Loucy (cell line): Measurements from ENCODE around the gene SDK2.

Experiments
- H2AFZ ChIP-seq: fragments of 200-600 bp; sonication (generic); 2 replicates; pipeline ENCODE4 v1.6.0; 2016; ENCODE audit warnings: antibody characterized with exemption, mild to moderate bottlenecking, low read length, moderate library complexity
- H3F3A ChIP-seq: fragments of 200-600 bp; 2 replicates; pipeline ENCODE4 v1.6.0; 2016; ENCODE audit warnings: antibody characterized with exemption, low read depth, mild to moderate bottlenecking
- H3K27me3 ChIP-seq: fragments of 200-600 bp; sonication (generic); 2 replicates; pipeline ENCODE4 v1.6.1; 2014; ENCODE audit warnings: low read length, mild to moderate bottlenecking; ENCODE audit not compliant: insufficient read depth, poor library complexity, severe bottlenecking
- H3K36me3 ChIP-seq: fragments of 200-600 bp; sonication (generic); 2 replicates; pipeline ENCODE4 v1.6.1; 2016; ENCODE audit warnings: low read length; ENCODE audit not compliant: insufficient read depth
- H3K4me1 ChIP-seq: fragments of 200-600 bp; sonication (generic); 2 replicates; pipeline ENCODE4 v1.5.1; 2014; ENCODE audit warnings: low read length, mild to moderate bottlenecking; ENCODE audit not compliant: insufficient read depth, poor library complexity, severe bottlenecking
- H3K4me2 ChIP-seq: fragments of 200-600 bp; sonication (generic); 2 replicates; pipeline ENCODE4 v1.6.0; 2014; ENCODE audit warnings: antibody characterized with exemption, low read length, low read depth, mild to moderate bottlenecking; ENCODE audit not compliant: poor library complexity, severe bottlenecking
- H3K4me3 ChIP-seq: fragments of 200-600 bp; sonication (generic); 2 replicates; pipeline ENCODE4 v1.5.1; 2014; ENCODE audit warnings: low read length, mild to moderate bottlenecking, mixed read lengths; ENCODE audit not compliant: poor library complexity, severe bottlenecking
- H3K79me2 ChIP-seq: fragments of 200-600 bp; sonication (generic); 2 replicates; pipeline ENCODE4 v1.6.1; 2014; ENCODE audit warnings: low read length; ENCODE audit not compliant: insufficient read depth
- H3K9ac ChIP-seq: fragments of 200-600 bp; sonication (generic); 2 replicates; pipeline ENCODE4 v1.6.0; 2014; ENCODE audit warnings: mild to moderate bottlenecking, low read depth, low read length, moderate library complexity; ENCODE audit not compliant: poor library complexity, severe bottlenecking
- H3K9me2 ChIP-seq: fragments of 200-600 bp; sonication (generic); replicated peaks from 2 replicates; pipeline ENCODE4 v1.6.1; 2016; ENCODE audit warnings: low read depth, low read length, mixed read lengths
- H3K9me3 ChIP-seq: fragments of 200-600 bp; sonication (generic); 2 replicates; pipeline ENCODE4 v1.6.1; 2014; ENCODE audit warnings: mild to moderate bottlenecking, antibody characterized with exemption, low read length, low read depth; ENCODE audit not compliant: insufficient read depth
- H4K20me1 ChIP-seq: fragments of 200-600 bp; sonication (generic); 2 replicates; pipeline ENCODE4 v1.6.0; 2014; ENCODE audit warnings: antibody characterized with exemption, low read length, mild to moderate bottlenecking; ENCODE audit not compliant: insufficient read depth, poor library complexity, severe bottlenecking
- CTCF ChIP-seq: fragments of 200-600 bp; sonication (generic); conservative IDR thresholded peaks from 2 replicates; pipeline ENCODE4 v1.5.1; 2014; ENCODE audit warnings: mild to moderate bottlenecking, antibody characterized with exemption, low read length
- EZH2phosphoT487 ChIP-seq: fragments of 200-600 bp; IDR thresholded peaks from 2 replicates; pipeline ENCODE4 v1.6.1; 2018; ENCODE audit warnings: antibody characterized with exemption, mild to moderate bottlenecking, moderate library complexity, borderline replicate concordance

The SDK2 gene

GRCh38 chr17:73625991-73626673 lies 18.1 kb downstream of the SDK2 start:
- Histone ChIP-seq H2AFZ (no peak overlapping the region), H3K36me3 (no peaks in the 10 kb centered on the region; the same call in 1 of the 2 replicates), H3K9ac (no peak overlapping the region), H3K9me2 (no peaks in the 10 kb centered on the region), H3K79me2 (peaks cover 86% of the 10 kb centered on the region; the same call in 1 of the 2 replicates), H4K20me1 (peaks cover 6% of the 10 kb centered on the region), H3K4me1 (peaks cover 23% of the 10 kb centered on the region), H3F3A (no peaks in the 10 kb centered on the region), H3K9me3 (no peaks in the 10 kb centered on the region), H3K27me3 (no peaks in the 10 kb centered on the region), H3K4me2 (no peak overlapping the region), H3K4me3 (no peak overlapping the region)
- TF ChIP-seq CTCF (no peak), EZH2phosphoT487 (no peak)

GRCh38 chr17:73625006-73625405 lies 19.2 kb downstream of the SDK2 start:
- Histone ChIP-seq H3F3A (no peaks in the 10 kb centered on the region), H3K36me3 (no peaks in the 10 kb centered on the region; the same call in 1 of the 2 replicates), H4K20me1 (peaks cover 6% of the 10 kb centered on the region), H2AFZ (no peak overlapping the region), H3K9me2 (no peaks in the 10 kb centered on the region), H3K79me2 (peaks cover 85% of the 10 kb centered on the region; the same call in 1 of the 2 replicates), H3K27me3 (no peaks in the 10 kb centered on the region), H3K9me3 (no peaks in the 10 kb centered on the region), H3K4me3 (no peak overlapping the region), H3K9ac (no peak overlapping the region), H3K4me2 (no peak overlapping the region), H3K4me1 (peaks cover 22% of the 10 kb centered on the region)
- TF ChIP-seq EZH2phosphoT487 (no peak), CTCF (no peak)

- TF ChIP-seq EZH2phosphoT487 (no peak), CTCF (no peak)
- peaks cover 6% of the 10 kb centered on the region for H4K20me1 ChIP-seq
- H3K79me2 ChIP-seq, result peaks cover 85% of the 10 kb centered on the region; the same call in 1 of the 2 replicates
- H3K36me3 ChIP-seq, result no peaks in the 10 kb centered on the region; the same call in 1 of the 2 replicates
- no peaks in the 10 kb centered on the region for H3K9me2 ChIP-seq
- H3K4me2 ChIP-seq, result no peak overlapping the region
- no peaks in the 10 kb centered on the region for H3F3A ChIP-seq
- no peaks in the 10 kb centered on the region for H3K27me3 ChIP-seq
- H3K9ac ChIP-seq, result no peak overlapping the region
- peaks cover 17% of the 10 kb centered on the region for H3K4me1 ChIP-seq
- H3K9me3 ChIP-seq, result no peaks in the 10 kb centered on the region
- H2AFZ ChIP-seq, result no peak overlapping the region
- H3K4me3 ChIP-seq, result no peak overlapping the region
Measured at GRCh38 chr17:73624496-73624988, 19.7 kb downstream of the SDK2 start.
